Activated naive CD4-positive, alpha-beta T cell treated with anti-CD3 and anti-CD28 coated beads, Interleukin-2, amount 50 U/mL, for 24 hours (primary cell): ENCODE data around the gene CXCR6.

Source experiments
- H3K27ac Mint-ChIP-seq: one replicate; pipeline ENCODE4 v1.8.0; 2021; ENCODE audit warnings: mild to moderate bottlenecking, mixed read lengths
- H3K27me3 Mint-ChIP-seq: one replicate; pipeline ENCODE4 v1.8.0; 2021; ENCODE audit warnings: mixed read lengths
- H3K36me3 Mint-ChIP-seq: one replicate; pipeline ENCODE4 v1.8.0; 2021; ENCODE audit warnings: mixed read lengths
- H3K4me1 Mint-ChIP-seq: one replicate; pipeline ENCODE4 v1.8.0; 2021; ENCODE audit warnings: mixed read lengths
- H3K4me3 Mint-ChIP-seq: one replicate; pipeline ENCODE4 v1.8.0; 2021; ENCODE audit warnings: mild to moderate bottlenecking, mixed read lengths
- H3K9me3 Mint-ChIP-seq: one replicate; pipeline ENCODE4 v1.8.0; 2021; ENCODE audit warnings: mixed read lengths

The CXCR6 gene

GRCh38 chr3:45938043-45938435 is 5.2 kb upstream of the CXCR6 start:
- no peak overlapping the region for H3K4me3 Mint-ChIP-seq
- peaks cover 27% of the 10 kb centered on the region for H3K36me3 Mint-ChIP-seq
- H3K27me3 Mint-ChIP-seq: no peaks in the 10 kb centered on the region
- no peaks in the 10 kb centered on the region for H3K9me3 Mint-ChIP-seq
- peaks cover 19% of the 10 kb centered on the region for H3K4me1 Mint-ChIP-seq
- H3K27ac Mint-ChIP-seq: peak overlapping the region; percentile 51

GRCh38 chr3:45938864-45939263 is 4.4 kb upstream of the CXCR6 start:
- Mint-ChIP-seq H3K27me3 (no peaks in the 10 kb centered on the region), H3K9me3 (no peaks in the 10 kb centered on the region), H3K4me1 (peaks cover 27% of the 10 kb centered on the region), H3K36me3 (peaks cover 19% of the 10 kb centered on the region), H3K4me3 (no peak overlapping the region), H3K27ac (no peak overlapping the region)

GRCh38 chr3:45939341-45939771 is 3.9 kb upstream of the CXCR6 start:
- Mint-ChIP-seq H3K27ac (no peak overlapping the region), H3K27me3 (no peaks in the 10 kb centered on the region), H3K36me3 (peaks cover 15% of the 10 kb centered on the region), H3K9me3 (no peaks in the 10 kb centered on the region), H3K4me1 (peaks cover 29% of the 10 kb centered on the region), H3K4me3 (no peak overlapping the region)

GRCh38 chr3:45940004-45940780 is 3.1 kb upstream of the CXCR6 start:
- no peaks in the 10 kb centered on the region for H3K9me3 Mint-ChIP-seq
- H3K27ac Mint-ChIP-seq: no peak overlapping the region
- no peaks in the 10 kb centered on the region for H3K27me3 Mint-ChIP-seq
- peaks cover 9% of the 10 kb centered on the region for H3K36me3 Mint-ChIP-seq
- peaks cover 37% of the 10 kb centered on the region for H3K4me1 Mint-ChIP-seq
- no peak overlapping the region for H3K4me3 Mint-ChIP-seq

GRCh38 chr3:45940781-45941365 is 2.4 kb upstream of the CXCR6 start:
- Mint-ChIP-seq H3K27me3 (no peaks in the 10 kb centered on the region), H3K36me3 (peaks cover 6% of the 10 kb centered on the region), H3K4me3 (no peak overlapping the region), H3K27ac (no peak overlapping the region), H3K9me3 (no peaks in the 10 kb centered on the region), H3K4me1 (peaks cover 39% of the 10 kb centered on the region)

- peak overlapping the region; percentile 12 for H3K27ac Mint-ChIP-seq
- no peaks in the 10 kb centered on the region for H3K27me3 Mint-ChIP-seq
- no peaks in the 10 kb centered on the region for H3K9me3 Mint-ChIP-seq
- H3K4me3 Mint-ChIP-seq: no peak overlapping the region
- H3K4me1 Mint-ChIP-seq: peaks cover 39% of the 10 kb centered on the region
- H3K36me3 Mint-ChIP-seq: peaks cover 13% of the 10 kb centered on the region
Observed at GRCh38 chr3:45942051-45942825, 1.0 kb upstream of the CXCR6 start.

- no peak overlapping the region for H3K27ac Mint-ChIP-seq
- H3K27me3 Mint-ChIP-seq: no peaks in the 10 kb centered on the region
- H3K9me3 Mint-ChIP-seq: no peaks in the 10 kb centered on the region
- H3K4me3 Mint-ChIP-seq: no peak overlapping the region
- H3K36me3 Mint-ChIP-seq: peaks cover 17% of the 10 kb centered on the region
- H3K4me1 Mint-ChIP-seq: peaks cover 30% of the 10 kb centered on the region
Observed at GRCh38 chr3:45944830-45945620, 1.8 kb downstream of the CXCR6 start.

- no peaks in the 10 kb centered on the region for H3K27me3 Mint-ChIP-seq
- no peak overlapping the region for H3K27ac Mint-ChIP-seq
Observed at GRCh38 chr3:45946307-45946706, 3.0 kb downstream of the CXCR6 start.

GRCh38 chr3:45946875-45947274 is 3.6 kb downstream of the CXCR6 start:
- no peak overlapping the region for H3K4me3 Mint-ChIP-seq
- no peaks in the 10 kb centered on the region for H3K9me3 Mint-ChIP-seq
- H3K27ac Mint-ChIP-seq: no peak overlapping the region
- H3K27me3 Mint-ChIP-seq: no peaks in the 10 kb centered on the region
- peaks cover 21% of the 10 kb centered on the region for H3K36me3 Mint-ChIP-seq
- peaks cover 44% of the 10 kb centered on the region for H3K4me1 Mint-ChIP-seq

More at GRCh38 chr3:45946307-45946706, 3.0 kb downstream of the CXCR6 start:
- H3K36me3 Mint-ChIP-seq: peaks cover 19% of the 10 kb centered on the region
- H3K4me3 Mint-ChIP-seq: no peak overlapping the region
- H3K9me3 Mint-ChIP-seq: no peaks in the 10 kb centered on the region
- H3K4me1 Mint-ChIP-seq: peaks cover 39% of the 10 kb centered on the region

GRCh38 chr3:45947361-45947760 is 4.1 kb downstream of the CXCR6 start:
- H3K4me1 Mint-ChIP-seq: peaks cover 45% of the 10 kb centered on the region
- H3K36me3 Mint-ChIP-seq: peaks cover 26% of the 10 kb centered on the region
- H3K27ac Mint-ChIP-seq: no peak overlapping the region
- no peaks in the 10 kb centered on the region for H3K9me3 Mint-ChIP-seq
- no peak overlapping the region for H3K4me3 Mint-ChIP-seq
- H3K27me3 Mint-ChIP-seq: no peaks in the 10 kb centered on the region

GRCh38 chr3:45948311-45948781 is 5.1 kb downstream of the CXCR6 start:
- H3K4me3 Mint-ChIP-seq: no peak overlapping the region
- H3K4me1 Mint-ChIP-seq: peaks cover 38% of the 10 kb centered on the region
- H3K36me3 Mint-ChIP-seq: peaks cover 31% of the 10 kb centered on the region
- H3K9me3 Mint-ChIP-seq: no peaks in the 10 kb centered on the region
- H3K27me3 Mint-ChIP-seq: no peaks in the 10 kb centered on the region
- H3K27ac Mint-ChIP-seq: no peak overlapping the region

GRCh38 chr3:45948881-45949280 is 5.6 kb downstream of the CXCR6 start:
- peaks cover 31% of the 10 kb centered on the region for H3K36me3 Mint-ChIP-seq
- no peaks in the 10 kb centered on the region for H3K27me3 Mint-ChIP-seq
- no peaks in the 10 kb centered on the region for H3K9me3 Mint-ChIP-seq
- H3K4me1 Mint-ChIP-seq: peaks cover 32% of the 10 kb centered on the region
- no peak overlapping the region for H3K4me3 Mint-ChIP-seq
- H3K27ac Mint-ChIP-seq: no peak overlapping the region

- Mint-ChIP-seq H3K27me3 (no peaks in the 10 kb centered on the region), H3K36me3 (peaks cover 34% of the 10 kb centered on the region), H3K9me3 (no peaks in the 10 kb centered on the region), H3K27ac (no peak overlapping the region), H3K4me1 (peaks cover 31% of the 10 kb centered on the region), H3K4me3 (no peak overlapping the region)
Observed at GRCh38 chr3:45949432-45949831, 6.2 kb downstream of the CXCR6 start.

GRCh38 chr3:45950131-45950530 is 6.9 kb downstream of the CXCR6 start:
- Mint-ChIP-seq H3K4me3 (no peak overlapping the region), H3K9me3 (no peaks in the 10 kb centered on the region), H3K27ac (peak overlapping the region; percentile 59), H3K36me3 (peaks cover 38% of the 10 kb centered on the region), H3K27me3 (no peaks in the 10 kb centered on the region), H3K4me1 (peaks cover 24% of the 10 kb centered on the region)
